HTR-8/SVneo (cell line): Measurements from ENCODE around the gene TMEM94.
A peak's percentile ranks its signal among the peaks of the same experiment; 100 is the strongest.

Source experiments
- DNase-seq: peaks from one replicate; pipeline ENCODE4 v3.0.0; 2011; ENCODE audit warnings: low spot score, mixed read lengths; ENCODE audit not compliant: insufficient read length
- FAIRE-seq: peaks from 2 replicates; lab custom pipeline; 2011; peaks lifted over from hg19 to GRCh38; lab: Jason Lieb, UNC

The TMEM94 gene

DNA sequence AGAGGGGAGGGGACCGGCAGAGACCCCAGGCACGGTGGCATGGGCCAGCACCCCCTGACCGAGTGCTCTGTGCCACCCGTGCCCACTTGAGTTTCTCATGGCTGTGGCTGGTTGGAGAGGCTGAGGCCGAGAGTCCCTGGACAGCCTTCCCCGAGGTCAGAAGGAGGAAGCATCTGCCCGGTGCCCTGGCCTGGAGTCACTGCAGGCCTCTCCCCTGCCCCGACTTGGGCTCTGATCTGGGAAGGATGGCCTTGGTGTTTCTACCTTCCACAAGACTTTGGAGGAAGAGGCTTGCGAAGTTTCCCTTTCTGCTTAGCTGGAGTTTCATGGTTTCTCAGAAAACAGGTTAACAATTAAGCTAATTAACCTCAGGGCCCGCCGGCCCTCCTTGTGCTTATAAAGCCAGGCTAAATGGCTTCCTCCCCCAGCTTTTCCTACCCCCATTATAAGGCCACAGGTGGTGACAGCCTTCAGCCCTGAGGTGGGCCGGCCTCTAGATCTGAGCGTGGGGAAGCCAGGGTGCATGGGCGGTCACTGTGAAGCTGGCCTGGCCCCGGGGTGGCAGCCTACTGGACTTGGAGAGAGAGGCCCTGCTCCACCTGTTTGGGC is 86.4 kb downstream of the TMEM94 start:
- FAIRE-seq: no peak
- no peak for DNase-seq

DNA sequence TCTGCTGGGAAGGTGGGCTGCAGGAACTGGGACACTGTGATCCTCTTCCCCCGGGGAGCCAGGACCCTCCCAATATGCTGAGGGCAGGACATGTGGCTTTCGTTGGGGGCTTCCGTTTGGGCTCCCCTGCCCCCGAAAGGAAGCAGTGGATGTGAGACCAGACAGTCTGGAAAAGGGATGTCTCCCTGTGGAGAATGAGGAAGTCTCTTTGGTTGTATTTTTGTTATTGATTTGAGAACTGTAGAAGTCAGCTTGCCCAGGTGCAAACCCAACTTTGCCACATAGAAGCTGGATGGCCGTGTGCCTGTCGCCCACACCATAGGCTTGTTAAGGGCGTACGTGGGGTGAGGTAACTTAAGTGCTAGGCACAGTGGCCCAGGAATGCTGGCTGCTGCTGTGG is 87.8 kb downstream of the TMEM94 start:
- no peak for DNase-seq
- FAIRE-seq: peak; percentile 54

DNA sequence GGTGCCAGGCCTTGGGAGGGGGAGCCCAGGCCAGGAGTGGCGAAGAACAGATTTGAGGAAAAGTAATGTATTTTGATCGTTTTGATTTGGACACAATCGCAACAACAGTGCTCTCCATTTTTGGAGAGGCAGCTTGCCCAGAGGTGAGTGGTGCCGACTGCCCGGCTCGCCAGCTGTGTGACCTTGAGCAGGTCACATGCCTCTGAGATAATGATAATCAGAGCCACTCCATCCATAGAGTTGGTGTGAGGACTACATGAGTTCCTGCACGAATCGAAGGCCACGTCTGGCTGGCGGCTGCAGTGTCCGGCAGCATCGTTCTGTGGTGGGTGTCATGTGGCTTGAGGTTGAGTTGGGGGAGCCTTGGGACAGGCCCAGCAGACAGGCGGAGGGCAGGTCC is 89.7 kb downstream of the TMEM94 start:
- FAIRE-seq (no peak), DNase-seq (no peak)

DNA sequence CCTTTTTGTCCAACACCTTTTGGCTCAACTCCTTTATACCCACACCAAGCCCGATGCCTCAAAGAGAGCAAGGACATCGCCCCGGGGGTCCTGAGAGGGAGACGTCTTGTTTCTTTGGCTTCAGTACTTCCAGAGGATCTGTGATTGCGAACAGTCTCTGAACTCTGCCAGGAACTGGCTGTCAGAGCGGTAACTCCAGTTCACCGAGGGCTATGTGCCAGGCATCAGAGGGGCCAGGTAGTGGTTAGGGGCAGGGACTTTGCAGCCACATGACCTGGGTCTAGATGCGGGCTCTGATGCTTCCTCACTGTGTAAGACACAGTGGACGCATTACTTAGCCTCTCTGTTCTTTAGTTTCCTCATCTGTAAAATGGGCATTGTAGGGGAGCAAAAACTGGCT is 90.7 kb downstream of the TMEM94 start:
- FAIRE-seq (no peak), DNase-seq (no peak)

DNA sequence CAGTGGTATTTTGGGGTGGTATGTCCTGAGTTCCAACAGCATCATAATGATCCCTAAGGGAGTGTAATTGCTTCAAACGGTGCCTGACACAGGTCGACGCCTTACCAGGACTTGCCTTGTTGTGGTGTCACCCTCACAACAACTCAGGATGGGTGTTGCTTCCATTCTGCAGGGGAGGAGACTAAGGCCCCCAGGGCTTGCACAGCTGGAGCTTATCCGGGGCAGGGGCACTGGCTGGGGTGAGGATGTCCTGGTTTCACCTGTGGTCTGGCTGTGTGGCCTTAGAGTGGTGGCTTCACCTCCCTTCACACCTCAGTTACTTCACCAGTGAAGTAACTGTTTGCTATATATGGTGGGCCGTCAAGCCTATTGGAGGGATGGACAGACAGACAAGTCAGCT is 92.4 kb downstream of the TMEM94 start:
- FAIRE-seq (peak; percentile 71), DNase-seq (no peak)
